Rectal smooth muscle tissue (tissue), 1 donor: Measurements from ENCODE around the gene TMPRSS6.
A peak's percentile ranks its signal among the peaks of the same experiment; 100 is the strongest.

Experiments used
- H3K27ac ChIP-seq: one replicate; pipeline ENCODE4 v1.7.0; 2013; ENCODE audit warnings: low read depth, low read length, inconsistent platforms
- H3K27me3 ChIP-seq: one replicate; pipeline ENCODE4 v1.7.0; 2013; ENCODE audit warnings: low read length; ENCODE audit not compliant: control insufficient read depth, insufficient read depth
- H3K36me3 ChIP-seq: one replicate; pipeline ENCODE4 v1.7.0; 2013; ENCODE audit warnings: low read length; ENCODE audit not compliant: control insufficient read depth, insufficient read depth
- H3K4me1 ChIP-seq: one replicate; pipeline ENCODE4 v1.7.0; 2013; ENCODE audit warnings: low read length; ENCODE audit not compliant: control insufficient read depth, insufficient read depth
- H3K4me3 ChIP-seq: one replicate; pipeline ENCODE4 v1.7.0; 2013; ENCODE audit warnings: low read length
- H3K9ac ChIP-seq: one replicate; pipeline ENCODE4 v1.7.0; 2013; ENCODE audit warnings: low read length

Gene TMPRSS6

GRCh38 chr22:37028692-37029674 lies 80.5 kb downstream of the TMPRSS6 start:
- Histone ChIP-seq H3K9ac (no peak overlapping the region), H3K36me3 (peaks cover 21% of the 10 kb centered on the region), H3K4me3 (no peak overlapping the region), H3K27me3 (no peaks in the 10 kb centered on the region), H3K27ac (no peak overlapping the region), H3K4me1 (no peaks in the 10 kb centered on the region)

DNA sequence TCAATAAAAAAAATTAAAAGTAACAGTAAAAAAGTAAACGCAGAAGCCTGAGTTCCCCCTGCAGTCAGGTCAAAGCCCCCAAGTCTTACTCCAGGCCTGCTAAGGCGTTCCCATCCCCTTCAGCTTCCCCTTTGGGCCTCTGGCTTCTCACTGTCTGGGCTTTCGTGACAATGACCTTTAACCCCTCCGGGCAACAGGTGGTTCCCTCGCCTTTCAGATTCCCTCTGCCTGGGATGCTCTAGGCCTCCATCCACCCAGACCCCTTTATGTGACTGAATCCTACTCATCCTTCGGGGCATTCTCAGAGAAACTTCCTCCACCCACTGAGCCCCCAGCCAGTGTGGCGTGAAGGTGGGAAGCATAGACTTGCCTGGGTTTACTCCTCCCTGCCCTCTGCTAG lies 82.0 kb downstream of the TMPRSS6 start:
- no peaks in the 10 kb centered on the region for H3K4me1 ChIP-seq
- H3K4me3 ChIP-seq = no peak overlapping the region
- no peaks in the 10 kb centered on the region for H3K27me3 ChIP-seq
- H3K27ac ChIP-seq = no peak overlapping the region
- H3K36me3 ChIP-seq = peaks cover 21% of the 10 kb centered on the region
- H3K9ac ChIP-seq = no peak overlapping the region

DNA sequence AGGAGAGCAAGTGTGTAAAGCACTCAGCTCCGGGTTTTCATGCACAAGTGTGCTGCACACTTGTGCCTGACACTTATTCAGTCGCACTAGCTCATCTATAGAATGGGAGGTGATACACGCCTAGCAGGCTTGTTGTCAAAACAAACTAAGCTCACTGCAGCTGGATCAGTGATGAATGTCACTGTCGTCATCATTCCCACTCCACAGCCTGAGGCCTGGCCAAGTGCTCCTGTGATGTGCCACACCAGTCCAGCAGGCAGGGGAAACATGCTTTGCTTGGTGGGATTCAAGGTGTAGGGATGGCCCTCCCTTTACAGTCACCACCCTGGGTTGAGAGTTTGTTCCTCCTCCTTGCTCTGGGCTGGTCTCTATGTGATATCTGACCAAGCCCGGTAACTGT lies 83.2 kb downstream of the TMPRSS6 start:
- H3K4me1 ChIP-seq = no peaks in the 10 kb centered on the region
- no peak overlapping the region for H3K9ac ChIP-seq
- H3K36me3 ChIP-seq = peaks cover 21% of the 10 kb centered on the region
- H3K27ac ChIP-seq = no peak overlapping the region
- H3K4me3 ChIP-seq = no peak overlapping the region
- H3K27me3 ChIP-seq = no peaks in the 10 kb centered on the region

- Histone ChIP-seq H3K4me1 (no peaks in the 10 kb centered on the region), H3K4me3 (no peak overlapping the region), H3K27ac (no peak overlapping the region), H3K27me3 (no peaks in the 10 kb centered on the region), H3K36me3 (peaks cover 21% of the 10 kb centered on the region), H3K9ac (no peak overlapping the region)
Measured at GRCh38 chr22:37025500-37026070, 83.9 kb downstream of the TMPRSS6 start.

DNA sequence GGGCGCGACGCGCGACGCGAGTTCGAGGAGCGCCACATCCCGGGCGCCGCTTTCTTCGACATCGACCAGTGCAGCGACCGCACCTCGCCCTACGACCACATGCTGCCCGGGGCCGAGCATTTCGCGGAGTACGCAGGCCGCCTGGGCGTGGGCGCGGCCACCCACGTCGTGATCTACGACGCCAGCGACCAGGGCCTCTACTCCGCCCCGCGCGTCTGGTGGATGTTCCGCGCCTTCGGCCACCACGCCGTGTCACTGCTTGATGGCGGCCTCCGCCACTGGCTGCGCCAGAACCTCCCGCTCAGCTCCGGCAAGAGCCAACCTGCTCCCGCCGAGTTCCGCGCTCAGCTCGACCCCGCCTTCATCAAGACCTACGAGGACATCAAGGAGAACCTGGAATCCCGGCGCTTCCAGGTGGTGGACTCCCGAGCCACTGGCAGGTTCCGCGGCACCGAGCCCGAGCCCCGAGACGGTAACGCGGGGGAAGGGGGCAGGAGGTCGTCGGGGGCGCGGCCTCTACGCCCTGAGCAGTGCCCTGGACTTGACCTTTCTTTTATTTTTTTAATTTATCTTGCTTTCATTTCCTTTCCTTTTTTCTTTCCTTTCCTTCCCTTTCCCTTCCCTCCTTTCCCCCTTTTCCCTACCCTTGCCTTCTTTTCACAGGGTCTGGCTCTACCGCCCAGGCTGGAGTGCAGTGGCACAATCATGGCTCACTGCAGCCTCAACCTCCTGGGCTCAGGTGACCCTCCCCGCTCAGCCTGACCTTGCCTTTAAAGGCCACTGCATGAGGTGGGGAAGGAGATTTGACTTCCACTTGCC lies 85.0 kb downstream of the TMPRSS6 start:
- peaks cover 2% of the 10 kb centered on the region for H3K4me1 ChIP-seq
- peaks cover 18% of the 10 kb centered on the region for H3K36me3 ChIP-seq
- H3K9ac ChIP-seq = no peak overlapping the region
- no peak overlapping the region for H3K27ac ChIP-seq
- H3K4me3 ChIP-seq = no peak overlapping the region
- H3K27me3 ChIP-seq = no peaks in the 10 kb centered on the region

GRCh38 chr22:37023743-37024338 lies 85.7 kb downstream of the TMPRSS6 start:
- Histone ChIP-seq H3K4me3 (no peak overlapping the region), H3K36me3 (peaks cover 16% of the 10 kb centered on the region), H3K4me1 (peaks cover 2% of the 10 kb centered on the region), H3K9ac (no peak overlapping the region), H3K27ac (no peak overlapping the region), H3K27me3 (no peaks in the 10 kb centered on the region)

DNA sequence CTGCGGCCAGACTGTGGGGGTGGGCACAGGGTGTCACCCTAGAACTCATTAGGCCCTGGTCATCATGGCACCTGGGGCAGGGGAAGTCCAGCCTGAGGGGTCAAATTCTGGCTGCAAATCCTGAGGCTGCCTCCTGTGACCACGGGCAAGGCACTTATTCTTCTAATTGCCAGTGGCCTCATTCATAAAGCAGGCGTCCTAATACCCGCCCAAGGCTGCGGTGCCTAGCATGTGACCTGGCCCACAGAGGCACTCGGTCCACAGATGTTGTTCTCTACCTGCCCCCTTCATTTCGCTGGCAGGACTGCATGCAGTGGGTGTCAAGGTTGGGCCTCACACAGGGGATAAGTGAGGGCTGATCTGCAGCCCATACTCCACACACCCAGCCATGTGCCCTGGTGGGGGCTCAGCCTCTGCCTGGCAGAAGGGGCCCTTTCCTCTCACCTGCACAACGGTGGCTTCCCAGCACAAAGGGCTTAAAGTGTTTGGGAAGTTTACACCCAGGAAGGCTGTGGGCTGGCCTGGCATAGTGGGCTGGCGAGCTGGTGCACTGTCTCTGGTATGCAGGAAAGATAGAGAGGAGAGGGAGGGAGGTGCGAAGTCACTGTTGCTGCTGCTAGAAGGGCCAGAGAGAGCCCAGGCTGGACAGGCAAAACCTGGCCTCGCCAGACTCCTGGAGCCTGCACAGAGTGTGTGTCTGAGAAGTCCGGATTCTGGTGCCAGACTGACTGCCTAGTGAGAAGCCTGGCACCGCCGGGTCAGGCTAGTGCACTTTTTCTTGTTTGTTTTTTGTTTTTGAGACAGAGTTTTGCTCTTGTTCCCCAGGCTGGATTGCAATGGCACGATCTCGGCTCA lies 86.8 kb downstream of the TMPRSS6 start:
- peaks cover 9% of the 10 kb centered on the region for H3K4me1 ChIP-seq
- no peaks in the 10 kb centered on the region for H3K27me3 ChIP-seq
- no peak overlapping the region for H3K9ac ChIP-seq
- H3K36me3 ChIP-seq = peaks cover 15% of the 10 kb centered on the region
- H3K27ac ChIP-seq = no peak overlapping the region
- H3K4me3 ChIP-seq = no peak overlapping the region

DNA sequence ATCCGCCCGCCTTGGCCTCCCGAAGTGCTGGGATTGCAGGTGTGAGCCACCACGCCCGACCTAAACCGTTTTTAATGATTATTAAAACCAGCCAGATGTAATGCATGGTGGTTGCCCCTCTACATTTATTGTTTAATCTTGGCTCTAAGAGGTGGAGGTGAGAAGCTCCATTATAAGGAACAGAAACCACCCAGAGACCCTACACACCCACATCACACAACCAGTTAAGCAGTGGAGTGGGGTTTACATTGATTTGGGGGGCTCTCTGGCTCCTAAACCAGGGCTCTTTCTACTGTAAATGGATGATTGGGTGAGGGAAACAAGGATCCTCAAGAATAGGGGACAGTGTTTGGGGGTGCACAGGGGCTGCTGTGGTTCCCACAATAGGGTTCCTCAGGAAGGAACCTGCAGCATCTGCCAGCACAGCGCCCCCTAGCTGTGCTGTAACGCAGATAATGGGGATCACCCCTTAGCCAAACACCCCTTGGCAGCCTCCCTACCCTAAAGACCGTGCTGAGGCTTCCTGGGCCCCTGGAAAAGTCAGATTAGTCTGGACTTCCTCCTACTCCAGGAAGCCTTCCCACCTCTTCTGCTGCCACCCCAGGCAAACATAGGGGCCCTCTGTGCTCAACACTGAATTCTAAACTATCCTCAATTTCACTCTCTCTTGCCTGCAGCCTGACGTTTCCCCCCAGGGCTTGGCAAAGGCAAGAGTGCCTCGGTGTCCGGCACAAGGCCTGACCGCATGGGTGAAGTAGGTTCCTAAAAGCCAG lies 87.6 kb downstream of the TMPRSS6 start:
- Histone ChIP-seq H3K36me3 (peaks cover 11% of the 10 kb centered on the region), H3K4me3 (no peak overlapping the region), H3K27me3 (no peaks in the 10 kb centered on the region), H3K9ac (no peak overlapping the region), H3K4me1 (peaks cover 9% of the 10 kb centered on the region), H3K27ac (no peak overlapping the region)

DNA sequence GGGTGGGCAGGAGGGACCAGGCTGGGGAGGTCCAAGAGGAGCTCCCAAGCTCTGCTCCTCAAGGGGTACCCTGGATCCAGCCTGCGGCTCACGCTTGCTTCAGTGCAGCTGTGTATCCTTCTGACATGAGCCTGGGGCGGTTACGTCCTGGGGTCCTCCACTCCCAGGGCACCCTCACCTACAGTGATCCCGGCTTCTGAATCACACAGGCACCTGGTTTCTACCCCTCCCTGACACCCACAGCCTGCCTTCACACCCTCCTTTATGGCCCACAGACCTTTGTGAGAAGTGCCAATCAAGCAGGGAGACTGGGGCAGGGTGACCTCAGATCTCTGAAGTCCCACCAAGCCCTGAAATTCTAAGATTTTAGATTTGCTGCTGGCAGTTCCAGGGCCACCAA lies 88.5 kb downstream of the TMPRSS6 start:
- no peak overlapping the region for H3K9ac ChIP-seq
- no peaks in the 10 kb centered on the region for H3K27me3 ChIP-seq
- H3K4me3 ChIP-seq = no peak overlapping the region
- peaks cover 9% of the 10 kb centered on the region for H3K4me1 ChIP-seq
- H3K36me3 ChIP-seq = peaks cover 5% of the 10 kb centered on the region
- no peak overlapping the region for H3K27ac ChIP-seq

DNA sequence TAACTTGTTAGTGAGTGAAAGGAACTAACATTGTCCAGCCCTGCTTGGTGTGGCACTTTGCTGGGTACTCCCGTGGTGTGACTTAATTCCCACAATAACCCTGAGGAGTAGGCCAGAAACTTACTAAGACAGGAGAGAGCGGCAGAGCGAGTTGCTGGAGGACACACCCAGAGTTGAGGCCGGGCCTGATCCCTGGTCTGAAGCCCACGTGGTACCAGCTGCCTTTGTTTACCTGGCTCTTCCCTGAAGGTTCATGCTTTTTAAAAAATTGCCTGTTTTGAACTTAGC lies 89.4 kb downstream of the TMPRSS6 start:
- Histone ChIP-seq H3K4me3 (peak overlapping the region; percentile 86), H3K9ac (peak overlapping the region; percentile 45), H3K36me3 (peaks cover 3% of the 10 kb centered on the region), H3K27ac (peak overlapping the region; percentile 77), H3K4me1 (peaks cover 9% of the 10 kb centered on the region), H3K27me3 (no peaks in the 10 kb centered on the region)
